WERI-Rb-1 (cell line): ENCODE data around the gene PCBP4.
A peak's percentile ranks its signal among the peaks of the same experiment; 100 is the strongest.
"Not testable (repeated sequence)": the region's sequence is repeated elsewhere in the genome, so short reads cannot be mapped to it uniquely, and the experiment has no call there.

Source experiments
- DNase-seq: peaks from one replicate; pipeline ENCODE4 v3.0.0-alpha.2; 2020
- H3K27ac ChIP-seq: fragments of 250-450 bp; sonication (Bioruptor Pico); 2 replicates; pipeline ENCODE4 v1.5.1; 2020; ENCODE audit warnings: mild to moderate bottlenecking, moderate library complexity
- H3K27me3 ChIP-seq: fragments of 250-450 bp; sonication (Bioruptor Pico); 2 replicates; pipeline ENCODE4 v1.5.1; 2021; ENCODE audit warnings: mild to moderate bottlenecking, low read depth, moderate library complexity; ENCODE audit not compliant: insufficient read depth, severe bottlenecking
- H3K36me3 ChIP-seq: fragments of 250-450 bp; sonication (Bioruptor Pico); 2 replicates; pipeline ENCODE4 v1.5.1; 2020; ENCODE audit warnings: mild to moderate bottlenecking, moderate library complexity
- H3K4me3 ChIP-seq: 2 replicates; pipeline ENCODE4 v1.5.1; 2011; ENCODE audit warnings: low read depth, mild to moderate bottlenecking, control low read depth, low read length
- H3K9me3 ChIP-seq: fragments of 250-450 bp; sonication (Bioruptor Pico); 2 replicates; pipeline ENCODE4 v1.5.1; 2021; ENCODE audit warnings: mild to moderate bottlenecking, moderate library complexity; ENCODE audit not compliant: severe bottlenecking
- CTCF ChIP-seq: IDR thresholded peaks from 2 replicates; pipeline ENCODE4 v1.5.1; 2011; ENCODE audit warnings: low read depth, mild to moderate bottlenecking, control low read depth, inconsistent platforms, low read length

Gene PCBP4

GRCh38 chr3:51997935-51998596 is 30.8 kb upstream of the PCBP4 start:
- peaks cover 26% of the 10 kb centered on the region for H3K36me3 ChIP-seq
- H3K27me3 ChIP-seq: peaks cover 2% of the 10 kb centered on the region
- H3K27ac ChIP-seq: no peak overlapping the region
- H3K4me3 ChIP-seq: no peak overlapping the region
- TF ChIP-seq CTCF: no peak
- no peak for DNase-seq
- H3K9me3 ChIP-seq: no peaks in the 10 kb centered on the region

GRCh38 chr3:51997172-51997571 is 29.9 kb upstream of the PCBP4 start:
- H3K27ac ChIP-seq: no peak overlapping the region
- H3K27me3 ChIP-seq: peaks cover 2% of the 10 kb centered on the region
- no peak overlapping the region for H3K4me3 ChIP-seq
- DNase-seq: no peak
- H3K36me3 ChIP-seq: peaks cover 35% of the 10 kb centered on the region
- no peak for TF ChIP-seq CTCF
- H3K9me3 ChIP-seq: no peaks in the 10 kb centered on the region

- Histone ChIP-seq H3K4me3 (peak within 1 kb of the TSS; percentile 99), H3K9me3 (no peaks in the 10 kb centered on the region), H3K36me3 (peaks cover 46% of the 10 kb centered on the region), H3K27ac (peak within 1 kb of the TSS; percentile 94), H3K27me3 (no peaks in the 10 kb centered on the region)
- no peak for TF ChIP-seq CTCF
- peak; percentile 94 for DNase-seq
Measured at GRCh38 chr3:51995346-51996163, 28.3 kb upstream of the PCBP4 start, which contains the start of gene RPL29. Gene RPL29, minus strand, starts transcription at chr3:51995895. Its CDS starts 434 bp downstream, at chr3:51995461.

GRCh38 chr3:51994530-51994929 is 27.3 kb upstream of the PCBP4 start:
- Histone ChIP-seq H3K4me3 (peak overlapping the region; percentile 99), H3K27ac (peak overlapping the region; percentile 94; the same call in 1 of the 2 replicates), H3K27me3 (no peaks in the 10 kb centered on the region), H3K9me3 (no peaks in the 10 kb centered on the region), H3K36me3 (peaks cover 46% of the 10 kb centered on the region)
- no peak for TF ChIP-seq CTCF
- DNase-seq: no peak

- not testable (repeated sequence) for H3K4me3 ChIP-seq, H3K27ac ChIP-seq, H3K9me3 ChIP-seq, H3K27me3 ChIP-seq, DNase-seq
- H3K36me3 ChIP-seq: peaks cover 53% of the 10 kb centered on the region
Measured at GRCh38 chr3:51993657-51994056, 26.4 kb upstream of the PCBP4 start.

GRCh38 chr3:51992017-51992682 is 24.9 kb upstream of the PCBP4 start:
- Histone ChIP-seq H3K27me3 (no peaks in the 10 kb centered on the region), H3K4me3 (no peak overlapping the region), H3K27ac (no peak overlapping the region; the same call in 1 of the 2 replicates), H3K36me3 (peaks cover 53% of the 10 kb centered on the region), H3K9me3 (no peaks in the 10 kb centered on the region)
- DNase-seq: no peak
- TF ChIP-seq CTCF: no peak

- peaks cover 52% of the 10 kb centered on the region for H3K36me3 ChIP-seq
- not testable (repeated sequence) for H3K4me3 ChIP-seq, H3K9me3 ChIP-seq, H3K27me3 ChIP-seq, H3K27ac ChIP-seq, DNase-seq
Measured at GRCh38 chr3:51990501-51990971, 23.3 kb upstream of the PCBP4 start.
